ENCODE results near the gene FAM83B. TPM values are rescaled to one million over a fixed set of nuclear protein-coding genes. Genes with fewer than 3 reads are reported as not detected.

FAM83B gene
- total RNA-seq, 1 donor from 2014 or later = 1.9 TPM

DNA sequence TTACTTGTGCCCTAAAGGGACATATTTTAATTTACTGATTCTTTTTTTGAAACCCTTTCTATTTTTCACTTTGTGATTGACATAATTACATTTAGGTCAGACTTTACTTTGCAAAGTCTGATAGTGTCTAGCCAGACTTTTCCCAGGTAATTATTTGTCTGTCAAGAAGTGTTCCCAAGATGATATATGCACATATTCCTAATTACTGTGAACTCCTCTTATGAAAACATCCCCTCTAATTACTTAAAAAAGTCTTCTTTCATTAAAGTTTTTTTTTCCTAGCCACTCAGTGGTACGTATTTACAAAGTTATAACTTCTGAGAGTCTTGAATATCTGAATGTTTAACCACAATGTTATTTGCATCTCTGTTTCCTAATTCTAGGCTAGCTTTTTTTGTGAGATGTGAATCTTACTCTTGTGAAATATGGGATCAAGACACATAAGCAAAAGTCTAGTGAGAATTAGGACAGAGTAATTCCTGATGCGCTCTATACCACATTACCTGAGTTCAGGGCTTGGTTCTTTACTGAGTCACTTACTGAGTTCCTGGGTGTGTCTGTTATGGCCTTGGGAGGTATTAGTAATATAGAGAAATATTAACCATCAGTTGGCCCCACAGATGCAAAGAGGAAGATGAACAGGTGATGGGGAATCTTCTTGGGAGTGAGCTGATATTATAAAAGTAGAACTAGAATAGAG, 27.9 kb downstream of the FAM83B start:
- no peak overlapping the region for H3K27ac ChIP-seq (ENCODE audit: low read depth, low read length)
- H3K9me3 Mint-ChIP-seq (ENCODE audit: unreplicated experiment) = no peaks in the 10 kb centered on the region
- TF ChIP-seq CTCF (IDR thresholded peaks at IDR 0.05; ENCODE audit: insufficient read depth, low read depth, low read length) (no peak), EZH2 (IDR thresholded peaks at IDR 0.05; ENCODE audit: insufficient read depth, low read length) (no peak)
- no peak overlapping the region for H3K9ac ChIP-seq (ENCODE audit: low read length)
- no peak overlapping the region for H3K4me3 Mint-ChIP-seq (ENCODE audit: unreplicated experiment)
- H3K9me3 ChIP-seq (ENCODE audit: insufficient read depth, low read depth, low read length) = no peaks in the 10 kb centered on the region
- no peaks in the 10 kb centered on the region for H3K79me2 ChIP-seq (ENCODE audit: insufficient read depth, low read length)
- no peaks in the 10 kb centered on the region for H3K36me3 Mint-ChIP-seq (ENCODE audit: low read depth, unreplicated experiment)
- H3K4me2 ChIP-seq (ENCODE audit: low read length) = no peak overlapping the region
- no peaks in the 10 kb centered on the region for H3K27me3 Mint-ChIP-seq (ENCODE audit: low read depth, unreplicated experiment)
- no peak overlapping the region for H3K4me3 ChIP-seq (ENCODE audit: insufficient read depth, low read depth, low read length)
- DNase-seq (ENCODE audit: low read depth) (no peak), FAIRE-seq (peak; percentile 23)
- no peak overlapping the region for H2AFZ ChIP-seq (ENCODE audit: low read depth, low read length)
- no peaks in the 10 kb centered on the region for H3K36me3 ChIP-seq (ENCODE audit: insufficient read depth, low read length)
- no peaks in the 10 kb centered on the region for H3K27me3 ChIP-seq (ENCODE audit: insufficient read depth, low read length)
- no peaks in the 10 kb centered on the region for H4K20me1 ChIP-seq (ENCODE audit: insufficient read depth, low read length)
- no peaks in the 10 kb centered on the region for H3K4me1 ChIP-seq (ENCODE audit: insufficient read depth, low read length)
- H3K4me1 Mint-ChIP-seq (ENCODE audit: low read depth, unreplicated experiment) = no peaks in the 10 kb centered on the region
- no peak overlapping the region for H3K27ac Mint-ChIP-seq (ENCODE audit: unreplicated experiment)

DNA sequence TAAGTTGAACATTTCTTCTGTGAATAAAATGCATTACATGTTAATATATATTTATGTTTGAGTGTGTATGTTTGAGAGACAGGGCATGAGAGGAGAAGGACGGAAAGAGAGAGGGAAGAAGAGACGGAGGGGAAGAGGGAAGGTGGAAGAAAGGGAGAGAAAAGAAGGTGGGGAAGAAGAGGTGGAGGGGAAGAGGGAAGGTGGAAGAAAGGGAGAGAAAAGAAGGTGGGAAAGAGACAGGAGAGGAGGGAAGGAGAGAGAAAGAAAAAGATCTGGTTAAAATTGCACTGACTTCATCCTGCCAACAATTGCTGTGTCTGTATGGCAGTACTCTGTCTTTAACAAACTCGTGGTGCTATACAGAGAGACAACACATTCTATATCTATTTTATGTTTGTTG, 29.0 kb downstream of the FAM83B start:
- no peak overlapping the region for H3K9ac ChIP-seq (ENCODE audit: low read length)
- no peak for FAIRE-seq
- no peaks in the 10 kb centered on the region for H3K9me3 ChIP-seq (ENCODE audit: insufficient read depth, low read depth, low read length)
- TF ChIP-seq CTCF (IDR thresholded peaks at IDR 0.05; ENCODE audit: insufficient read depth, low read depth, low read length) (no peak), EZH2 (IDR thresholded peaks at IDR 0.05; ENCODE audit: insufficient read depth, low read length) (no peak)
- no peak overlapping the region for H3K27ac Mint-ChIP-seq (ENCODE audit: unreplicated experiment)
- H3K9me3 Mint-ChIP-seq (ENCODE audit: unreplicated experiment) = no peaks in the 10 kb centered on the region
- no peak overlapping the region for H3K4me3 Mint-ChIP-seq (ENCODE audit: unreplicated experiment)
- H3K4me1 ChIP-seq (ENCODE audit: insufficient read depth, low read length) = no peaks in the 10 kb centered on the region
- no peaks in the 10 kb centered on the region for H4K20me1 ChIP-seq (ENCODE audit: insufficient read depth, low read length)
- no peak overlapping the region for H3K27ac ChIP-seq (ENCODE audit: low read depth, low read length)
- H3K79me2 ChIP-seq (ENCODE audit: insufficient read depth, low read length) = no peaks in the 10 kb centered on the region
- no peaks in the 10 kb centered on the region for H3K27me3 Mint-ChIP-seq (ENCODE audit: low read depth, unreplicated experiment)
- H2AFZ ChIP-seq (ENCODE audit: low read depth, low read length) = no peak overlapping the region
- no peak overlapping the region for H3K4me3 ChIP-seq (ENCODE audit: insufficient read depth, low read depth, low read length)
- no peaks in the 10 kb centered on the region for H3K4me1 Mint-ChIP-seq (ENCODE audit: low read depth, unreplicated experiment)
- H3K36me3 Mint-ChIP-seq (ENCODE audit: low read depth, unreplicated experiment) = no peaks in the 10 kb centered on the region
- no peak overlapping the region for H3K4me2 ChIP-seq (ENCODE audit: low read length)
- H3K27me3 ChIP-seq (ENCODE audit: insufficient read depth, low read length) = no peaks in the 10 kb centered on the region
- no peak for DNase-seq (ENCODE audit: low read depth)
- H3K36me3 ChIP-seq (ENCODE audit: insufficient read depth, low read length) = no peaks in the 10 kb centered on the region

GRCh38 chr6:54876365-54876764, 29.8 kb downstream of the FAM83B start:
- H2AFZ ChIP-seq (ENCODE audit: low read depth, low read length) = no peak overlapping the region
- no peaks in the 10 kb centered on the region for H3K36me3 ChIP-seq (ENCODE audit: insufficient read depth, low read length)
- no peak overlapping the region for H3K4me3 Mint-ChIP-seq (ENCODE audit: unreplicated experiment)
- no peaks in the 10 kb centered on the region for H4K20me1 ChIP-seq (ENCODE audit: insufficient read depth, low read length)
- no peaks in the 10 kb centered on the region for H3K9me3 ChIP-seq (ENCODE audit: insufficient read depth, low read depth, low read length)
- no peaks in the 10 kb centered on the region for H3K79me2 ChIP-seq (ENCODE audit: insufficient read depth, low read length)
- TF ChIP-seq CTCF (IDR thresholded peaks at IDR 0.05; ENCODE audit: insufficient read depth, low read depth, low read length) (no peak), EZH2 (IDR thresholded peaks at IDR 0.05; ENCODE audit: insufficient read depth, low read length) (no peak)
- H3K27ac ChIP-seq (ENCODE audit: low read depth, low read length) = no peak overlapping the region
- no peaks in the 10 kb centered on the region for H3K4me1 ChIP-seq (ENCODE audit: insufficient read depth, low read length)
- no peak overlapping the region for H3K4me2 ChIP-seq (ENCODE audit: low read length)
- no peak for DNase-seq (ENCODE audit: low read depth)
- no peaks in the 10 kb centered on the region for H3K4me1 Mint-ChIP-seq (ENCODE audit: low read depth, unreplicated experiment)
- no peak for FAIRE-seq
- no peak overlapping the region for H3K9ac ChIP-seq (ENCODE audit: low read length)
- H3K27ac Mint-ChIP-seq (ENCODE audit: unreplicated experiment) = no peak overlapping the region
- H3K4me3 ChIP-seq (ENCODE audit: insufficient read depth, low read depth, low read length) = no peak overlapping the region
- H3K27me3 ChIP-seq (ENCODE audit: insufficient read depth, low read length) = no peaks in the 10 kb centered on the region
- no peaks in the 10 kb centered on the region for H3K27me3 Mint-ChIP-seq (ENCODE audit: low read depth, unreplicated experiment)
- no peaks in the 10 kb centered on the region for H3K9me3 Mint-ChIP-seq (ENCODE audit: unreplicated experiment)
- no peaks in the 10 kb centered on the region for H3K36me3 Mint-ChIP-seq (ENCODE audit: low read depth, unreplicated experiment)
